ENCODE data around the gene ROBO1. TPM values are rescaled to one million over a fixed set of nuclear protein-coding genes. Genes with fewer than 3 reads are reported as not detected.

The ROBO1 gene
- total RNA-seq, 2 experiments from 2014 or later: 3.0 to 3.1 TPM

DNA sequence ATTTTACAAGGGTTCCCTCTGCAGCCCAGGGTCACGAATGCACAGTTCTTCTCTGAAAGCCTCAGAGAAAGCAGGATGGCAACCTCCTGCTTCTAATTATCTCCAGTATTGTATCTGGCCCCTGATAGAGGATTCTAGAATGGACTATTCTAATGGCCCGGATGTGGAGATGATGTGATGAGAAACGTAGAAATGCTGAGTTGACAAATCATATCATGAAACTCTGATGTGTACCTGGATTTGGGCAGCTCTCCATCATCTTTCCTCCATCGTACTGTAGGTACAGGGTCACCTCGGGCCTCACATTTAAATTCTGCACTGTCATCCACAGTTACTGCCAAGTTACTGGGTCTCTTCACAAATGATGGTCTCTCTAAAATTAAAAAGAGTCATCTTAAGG, 1050.8 kb downstream of the ROBO1 start:
- H3K36me3 Mint-ChIP-seq (ENCODE audit: low read depth): peaks cover 4% of the 10 kb centered on the region
- POLR2A ChIA-PET: no interaction called here
- no peak for DNase-seq
- ATAC-seq: no peak
- H3K27me3 Mint-ChIP-seq (ENCODE audit: low read depth): no peaks in the 10 kb centered on the region
- H3K9me3 Mint-ChIP-seq (ENCODE audit: insufficient read depth): peaks cover 15% of the 10 kb centered on the region
- H3K27ac Mint-ChIP-seq: no peak overlapping the region
- H3K4me1 Mint-ChIP-seq (ENCODE audit: low read depth): peaks cover 5% of the 10 kb centered on the region
- no peak overlapping the region for H3K4me3 Mint-ChIP-seq
- CTCF ChIA-PET: no interaction called here

- ATAC-seq: no peak
- no peak overlapping the region for H3K4me3 Mint-ChIP-seq
- CTCF ChIA-PET: no interaction called here
These were observed 1054.9 kb downstream of the ROBO1 start for GRCh38 chr3:78712941-78713340.

GRCh38 chr3:78712270-78712669, 1055.5 kb downstream of the ROBO1 start:
- ATAC-seq: no peak
- H3K27ac Mint-ChIP-seq: no peak overlapping the region
- ChIA-PET CTCF (no interaction called here), POLR2A (no interaction called here)
- no peaks in the 10 kb centered on the region for H3K27me3 Mint-ChIP-seq (ENCODE audit: low read depth)
- H3K36me3 Mint-ChIP-seq (ENCODE audit: low read depth): peaks cover 4% of the 10 kb centered on the region
- no peak overlapping the region for H3K4me3 Mint-ChIP-seq
- H3K4me1 Mint-ChIP-seq (ENCODE audit: low read depth): peaks cover 13% of the 10 kb centered on the region
- H3K9me3 Mint-ChIP-seq (ENCODE audit: insufficient read depth): peaks cover 10% of the 10 kb centered on the region
- no peak for DNase-seq

More at GRCh38 chr3:78712941-78713340, 1054.9 kb downstream of the ROBO1 start:
- peak overlapping the region; percentile 75 for H3K27ac Mint-ChIP-seq
- peaks cover 4% of the 10 kb centered on the region for H3K36me3 Mint-ChIP-seq (ENCODE audit: low read depth)
- peaks cover 7% of the 10 kb centered on the region for H3K4me1 Mint-ChIP-seq (ENCODE audit: low read depth)
- POLR2A ChIA-PET: no interaction called here
- no peak for DNase-seq
- no peaks in the 10 kb centered on the region for H3K27me3 Mint-ChIP-seq (ENCODE audit: low read depth)
- H3K9me3 Mint-ChIP-seq (ENCODE audit: insufficient read depth): peaks cover 10% of the 10 kb centered on the region

DNA sequence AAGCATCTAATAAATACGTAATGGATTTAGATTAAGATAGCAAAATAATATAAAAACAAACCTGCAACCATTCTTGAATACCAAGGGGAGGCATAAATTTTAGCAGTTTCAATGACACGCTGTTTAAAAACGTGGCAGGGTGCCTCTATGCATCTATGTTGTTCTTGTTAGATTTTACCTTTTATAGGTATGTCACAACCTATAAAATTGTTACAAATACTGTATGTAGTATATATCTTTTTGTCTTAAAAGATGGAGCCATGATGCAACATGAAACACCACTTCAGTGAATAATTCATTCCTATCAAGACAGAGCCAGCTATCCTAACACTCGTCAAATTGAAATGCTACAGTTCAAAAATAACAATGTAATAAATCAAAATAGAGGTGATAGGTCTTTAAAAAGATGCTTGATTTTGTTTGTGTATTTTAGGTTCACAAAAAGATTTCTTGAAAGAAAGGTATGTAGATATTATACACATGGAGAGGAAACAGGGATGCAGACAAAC, 1059.2 kb downstream of the ROBO1 start:
- no peak overlapping the region for H3K4me3 Mint-ChIP-seq
- no peak overlapping the region for H3K27ac Mint-ChIP-seq
- no peaks in the 10 kb centered on the region for H3K27me3 Mint-ChIP-seq (ENCODE audit: low read depth)
- DNase-seq (no peak), ATAC-seq (no peak)
- no peaks in the 10 kb centered on the region for H3K9me3 Mint-ChIP-seq (ENCODE audit: insufficient read depth)
- ChIA-PET POLR2A (no interaction called here), CTCF (interaction anchor here (0.7 kb wide), 1 partner anchor 9 kb away, joined by 4 read pairs; no protein-coding TSS in a partner anchor)
- H3K4me1 Mint-ChIP-seq (ENCODE audit: low read depth): peaks cover 21% of the 10 kb centered on the region
- H3K36me3 Mint-ChIP-seq (ENCODE audit: low read depth): no peaks in the 10 kb centered on the region

GRCh38 chr3:78707609-78708008, 1060.2 kb downstream of the ROBO1 start:
- no peak overlapping the region for H3K4me3 Mint-ChIP-seq
- ChIA-PET POLR2A (no interaction called here), CTCF (interaction anchor here (0.7 kb wide), 1 partner anchor 10 kb away, joined by 4 read pairs; no protein-coding TSS in a partner anchor)
- peak overlapping the region; percentile 79 for H3K27ac Mint-ChIP-seq
- ATAC-seq (peak; percentile 77), DNase-seq (peak; percentile 33)
- peaks cover 16% of the 10 kb centered on the region for H3K4me1 Mint-ChIP-seq (ENCODE audit: low read depth)
- no peaks in the 10 kb centered on the region for H3K27me3 Mint-ChIP-seq (ENCODE audit: low read depth)
- H3K9me3 Mint-ChIP-seq (ENCODE audit: insufficient read depth): no peaks in the 10 kb centered on the region
- no peaks in the 10 kb centered on the region for H3K36me3 Mint-ChIP-seq (ENCODE audit: low read depth)

DNA sequence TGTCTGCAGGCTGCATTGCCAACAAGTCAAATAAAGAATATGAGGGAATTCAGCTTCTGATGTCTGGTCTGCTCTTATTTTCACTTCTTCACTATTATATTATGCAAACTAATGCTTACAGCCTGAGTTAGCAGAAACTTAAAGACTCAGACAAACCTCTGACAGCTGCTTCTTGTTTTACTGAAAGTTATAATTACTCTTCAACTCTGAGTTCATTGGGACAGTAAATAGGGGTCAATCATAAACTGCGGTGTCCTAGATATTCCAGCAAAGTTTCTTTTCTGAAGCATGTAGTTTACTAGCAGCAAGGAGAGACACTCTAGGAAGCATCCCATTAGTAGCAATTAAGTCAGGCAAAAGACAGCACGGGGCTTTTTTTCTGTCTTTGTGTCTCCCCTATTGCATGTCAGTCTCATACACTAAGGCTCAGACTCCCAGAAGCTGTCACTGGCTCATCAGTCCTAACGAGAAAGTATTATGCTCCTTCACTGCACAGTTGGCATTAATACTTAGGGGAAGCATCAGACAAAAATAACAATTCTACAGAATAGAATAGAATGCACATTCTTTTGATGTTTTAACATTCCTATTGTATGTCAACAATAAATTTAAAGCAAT, 1060.8 kb downstream of the ROBO1 start:
- Mint-ChIP-seq H3K27ac (no peak overlapping the region), H3K36me3 (ENCODE audit: low read depth) (no peaks in the 10 kb centered on the region), H3K9me3 (ENCODE audit: insufficient read depth) (no peaks in the 10 kb centered on the region), H3K4me1 (ENCODE audit: low read depth) (peaks cover 16% of the 10 kb centered on the region), H3K4me3 (no peak overlapping the region), H3K27me3 (ENCODE audit: low read depth) (no peaks in the 10 kb centered on the region)
- ChIA-PET POLR2A (no interaction called here), CTCF (no interaction called here)
- no peak for DNase-seq
- ATAC-seq: no peak

DNA sequence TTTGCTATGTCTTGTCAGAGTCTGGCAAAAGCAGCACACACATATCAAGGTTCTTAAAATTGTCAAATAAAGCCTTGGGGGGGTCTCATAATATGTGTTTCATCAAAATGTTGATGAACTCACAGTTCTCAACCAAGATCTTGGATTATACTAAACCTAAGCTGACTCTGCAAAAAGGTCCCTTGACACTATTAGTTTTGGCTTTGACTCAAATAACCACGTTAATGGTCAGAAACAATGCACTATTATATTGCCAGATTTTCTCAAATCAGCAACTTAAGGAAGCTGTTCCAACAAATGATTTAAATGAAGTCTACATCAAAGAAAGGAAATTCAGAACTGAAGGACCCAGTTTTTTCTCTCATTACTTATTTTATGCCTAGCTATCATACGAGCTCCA, 1063.9 kb downstream of the ROBO1 start:
- H3K36me3 Mint-ChIP-seq (ENCODE audit: low read depth): no peaks in the 10 kb centered on the region
- POLR2A ChIA-PET: no interaction called here
- CTCF ChIA-PET: no interaction called here
- no peaks in the 10 kb centered on the region for H3K27me3 Mint-ChIP-seq (ENCODE audit: low read depth)
- H3K4me1 Mint-ChIP-seq (ENCODE audit: low read depth): peaks cover 16% of the 10 kb centered on the region
- ATAC-seq (no peak), DNase-seq (no peak)
- no peak overlapping the region for H3K4me3 Mint-ChIP-seq
- H3K9me3 Mint-ChIP-seq (ENCODE audit: insufficient read depth): no peaks in the 10 kb centered on the region
- no peak overlapping the region for H3K27ac Mint-ChIP-seq

GRCh38 chr3:78701537-78701936, 1066.3 kb downstream of the ROBO1 start:
- ChIA-PET CTCF (no interaction called here), POLR2A (no interaction called here)
- Mint-ChIP-seq H3K36me3 (ENCODE audit: low read depth) (no peaks in the 10 kb centered on the region), H3K4me3 (no peak overlapping the region), H3K27me3 (ENCODE audit: low read depth) (no peaks in the 10 kb centered on the region), H3K9me3 (ENCODE audit: insufficient read depth) (no peaks in the 10 kb centered on the region), H3K4me1 (ENCODE audit: low read depth) (peaks cover under 1% of the 10 kb centered on the region), H3K27ac (no peak overlapping the region)
- no peak for DNase-seq
- no peak for ATAC-seq

- Mint-ChIP-seq H3K9me3 (ENCODE audit: insufficient read depth) (no peaks in the 10 kb centered on the region), H3K27ac (no peak overlapping the region), H3K4me3 (no peak overlapping the region), H3K4me1 (ENCODE audit: low read depth) (no peaks in the 10 kb centered on the region), H3K36me3 (ENCODE audit: low read depth) (no peaks in the 10 kb centered on the region), H3K27me3 (ENCODE audit: low read depth) (no peaks in the 10 kb centered on the region)
- DNase-seq (no peak), ATAC-seq (no peak)
- ChIA-PET CTCF (no interaction called here), POLR2A (no interaction called here)
These were observed 1069.4 kb downstream of the ROBO1 start for GRCh38 chr3:78698431-78698830.

- Mint-ChIP-seq H3K27me3 (ENCODE audit: low read depth) (no peaks in the 10 kb centered on the region), H3K4me1 (ENCODE audit: low read depth) (no peaks in the 10 kb centered on the region), H3K27ac (no peak overlapping the region), H3K36me3 (ENCODE audit: low read depth) (no peaks in the 10 kb centered on the region), H3K9me3 (ENCODE audit: insufficient read depth) (no peaks in the 10 kb centered on the region), H3K4me3 (no peak overlapping the region)
- ATAC-seq (no peak), DNase-seq (no peak)
- ChIA-PET POLR2A (no interaction called here), CTCF (no interaction called here)
These were observed 1070.4 kb downstream of the ROBO1 start for GRCh38 chr3:78697426-78697825.

- Mint-ChIP-seq H3K36me3 (ENCODE audit: low read depth) (no peaks in the 10 kb centered on the region), H3K27me3 (ENCODE audit: low read depth) (no peaks in the 10 kb centered on the region), H3K4me1 (ENCODE audit: low read depth) (no peaks in the 10 kb centered on the region), H3K27ac (no peak overlapping the region), H3K4me3 (no peak overlapping the region), H3K9me3 (ENCODE audit: insufficient read depth) (no peaks in the 10 kb centered on the region)
- no peak for ATAC-seq
- ChIA-PET POLR2A (no interaction called here), CTCF (no interaction called here)
- DNase-seq: no peak
These were observed 1077.0 kb downstream of the ROBO1 start for GRCh38 chr3:78690766-78691165.

GRCh38 chr3:78689378-78689777, 1078.4 kb downstream of the ROBO1 start:
- Mint-ChIP-seq H3K9me3 (ENCODE audit: insufficient read depth) (no peaks in the 10 kb centered on the region), H3K36me3 (ENCODE audit: low read depth) (no peaks in the 10 kb centered on the region), H3K27me3 (ENCODE audit: low read depth) (no peaks in the 10 kb centered on the region), H3K27ac (no peak overlapping the region), H3K4me3 (no peak overlapping the region), H3K4me1 (ENCODE audit: low read depth) (no peaks in the 10 kb centered on the region)
- ChIA-PET POLR2A (no interaction called here), CTCF (interaction anchor here (0.6 to 1.4 kb wide), 2 partner anchors 28 to 404 kb away, joined by 3 to 4 read pairs; no protein-coding TSS in a partner anchor)
- DNase-seq (no peak), ATAC-seq (no peak)

- Mint-ChIP-seq H3K36me3 (ENCODE audit: low read depth) (no peaks in the 10 kb centered on the region), H3K9me3 (ENCODE audit: insufficient read depth) (no peaks in the 10 kb centered on the region), H3K27me3 (ENCODE audit: low read depth) (no peaks in the 10 kb centered on the region), H3K27ac (no peak overlapping the region), H3K4me1 (ENCODE audit: low read depth) (no peaks in the 10 kb centered on the region), H3K4me3 (no peak overlapping the region)
- ChIA-PET CTCF (no interaction called here), POLR2A (no interaction called here)
- ATAC-seq (no peak), DNase-seq (no peak)
These were observed 1080.3 kb downstream of the ROBO1 start for GRCh38 chr3:78687520-78687919.

Measured in activated CD8-positive, alpha-beta T cell treated with anti-CD3 and anti-CD28 coated beads, Interleukin-2, amount 10 ng/mL, durations not matched to agents 7 days and 5 days (primary cell).